NCI-H128 (cell line): Measurements from ENCODE around the gene MICU1.
"Not testable (repeated sequence)": the region's sequence is repeated elsewhere in the genome, so short reads cannot be mapped to it uniquely, and the experiment has no call there.

ENCODE experiments used
- DNase-seq: peaks from one replicate; lab custom pipeline; 2025; ENCODE audit not compliant: unreplicated experiment; lab: John Stamatoyannopoulos, UW

Gene MICU1

DNA sequence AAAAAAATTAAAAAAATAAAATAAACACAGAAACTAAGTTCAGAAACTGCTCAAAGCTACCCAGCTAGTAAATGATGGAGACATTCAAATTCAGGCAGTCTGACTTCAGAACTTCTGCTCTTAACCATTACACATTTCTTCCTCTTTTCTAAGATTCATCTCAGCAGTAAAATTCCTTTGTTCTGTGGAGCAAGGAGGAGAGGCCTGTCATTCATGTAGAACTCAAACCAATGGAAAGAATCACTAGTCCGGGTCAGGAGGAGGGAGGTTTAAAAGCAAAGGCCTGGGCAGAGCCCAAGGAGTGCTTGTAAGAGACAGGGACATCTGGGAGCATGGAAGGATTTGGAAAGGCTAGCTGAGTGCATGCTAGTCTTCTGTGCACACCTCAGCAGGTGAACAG is 233.3 kb downstream of the MICU1 start:
- DNase-seq, result no peak

GRCh38 chr10:72390764-72391163 is 235.1 kb downstream of the MICU1 start:
- DNase-seq, result no peak

DNA sequence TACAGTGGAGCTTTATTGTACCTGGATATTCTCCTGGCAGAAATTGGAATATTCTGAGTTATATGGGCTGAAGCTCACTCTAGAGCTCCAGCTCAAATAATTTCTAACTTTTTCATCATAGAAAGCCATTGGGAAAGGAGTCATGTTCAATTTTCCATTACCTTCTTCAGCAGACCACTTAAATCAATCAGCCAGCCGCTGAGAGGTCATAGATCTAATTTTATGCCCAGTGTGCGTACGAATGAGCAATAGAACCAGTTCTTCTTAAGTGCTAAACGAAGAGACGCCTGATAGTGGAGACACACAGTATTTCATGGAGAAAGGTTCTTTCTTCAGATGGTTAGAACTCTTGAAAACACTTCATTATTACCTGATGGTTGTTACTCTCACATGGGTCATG is 236.2 kb downstream of the MICU1 start:
- no peak for DNase-seq

GRCh38 chr10:72389014-72389413 is 236.9 kb downstream of the MICU1 start:
- DNase-seq, result no peak

DNA sequence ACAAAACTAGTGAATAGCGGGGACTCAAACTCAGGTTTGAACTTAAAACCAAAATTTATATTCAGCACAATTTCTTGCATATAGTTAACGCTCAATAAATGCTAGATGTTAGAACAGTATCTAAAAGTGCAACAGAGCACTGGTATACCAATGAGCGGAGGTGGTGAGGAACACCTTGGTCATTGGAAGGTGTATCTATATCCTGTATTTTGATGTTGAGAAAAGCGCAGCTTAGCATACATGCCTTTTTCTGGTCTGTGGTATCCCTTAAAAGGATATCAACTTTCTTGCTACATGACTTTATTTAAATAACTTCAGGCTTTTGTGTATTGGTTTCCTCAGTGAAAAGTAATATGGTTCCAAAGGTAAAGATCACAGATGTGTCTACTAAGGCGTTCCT is 237.8 kb downstream of the MICU1 start:
- DNase-seq, result no peak

GRCh38 chr10:72386916-72387586 is 238.8 kb downstream of the MICU1 start:
- no peak for DNase-seq

DNA sequence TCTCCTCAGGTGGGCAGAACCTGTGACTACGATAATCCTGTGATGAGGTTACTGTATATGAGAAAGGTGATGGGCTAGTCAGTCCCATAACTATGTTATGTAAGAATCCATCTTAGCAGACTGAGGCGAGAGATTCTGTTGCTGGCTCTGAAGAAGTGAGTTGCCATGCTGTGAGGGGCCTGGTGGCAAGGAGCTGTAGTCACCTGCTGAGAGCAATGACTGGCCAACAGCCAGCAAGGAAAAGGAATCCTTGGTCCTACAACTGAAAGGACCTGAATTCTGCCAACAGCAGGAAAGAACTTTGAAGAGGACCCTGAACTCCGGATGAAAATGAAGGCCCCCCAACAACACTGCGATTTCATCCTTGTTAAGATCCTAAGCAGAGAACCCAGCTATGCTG is 240.2 kb downstream of the MICU1 start:
- no peak for DNase-seq

DNA sequence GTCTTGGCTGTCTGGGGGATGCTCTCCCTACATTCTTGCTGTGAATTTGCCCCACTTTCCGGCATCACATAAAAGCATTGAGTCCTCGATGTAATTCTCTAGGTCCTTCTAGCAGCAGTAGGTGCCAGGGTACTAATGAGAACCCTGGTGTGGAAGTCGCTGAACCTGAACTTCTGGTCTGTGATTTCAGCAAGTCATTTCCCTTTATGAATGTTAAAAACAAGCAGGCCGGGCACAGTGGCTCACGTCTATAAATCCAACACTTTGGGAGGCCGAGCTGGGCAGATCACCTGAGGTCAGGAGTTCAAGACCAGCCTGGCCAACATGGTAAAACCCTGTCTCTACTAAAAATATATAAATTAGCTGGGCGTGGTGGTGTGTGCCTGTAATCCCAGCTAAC is 240.9 kb downstream of the MICU1 start:
- DNase-seq, result not testable (repeated sequence)

DNA sequence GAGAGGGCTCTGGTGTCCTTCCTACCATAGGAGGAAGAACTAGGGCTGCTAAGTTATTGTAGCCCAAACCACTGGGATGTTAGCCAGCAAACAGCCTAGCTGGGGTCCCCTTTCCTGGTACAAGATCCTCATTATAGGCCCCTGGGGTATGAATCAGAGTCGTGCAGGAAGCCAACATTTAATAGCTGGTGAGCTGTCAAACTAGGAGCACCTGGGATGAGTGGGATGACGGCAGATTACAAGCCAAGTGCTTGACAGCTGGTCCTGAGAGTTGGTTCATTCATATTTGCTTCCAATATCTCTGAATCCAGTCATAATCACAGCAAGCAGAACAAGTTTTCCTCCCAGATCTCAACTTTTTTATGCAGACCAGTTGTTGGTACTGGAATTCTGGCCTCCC is 246.1 kb downstream of the MICU1 start:
- no peak for DNase-seq

DNA sequence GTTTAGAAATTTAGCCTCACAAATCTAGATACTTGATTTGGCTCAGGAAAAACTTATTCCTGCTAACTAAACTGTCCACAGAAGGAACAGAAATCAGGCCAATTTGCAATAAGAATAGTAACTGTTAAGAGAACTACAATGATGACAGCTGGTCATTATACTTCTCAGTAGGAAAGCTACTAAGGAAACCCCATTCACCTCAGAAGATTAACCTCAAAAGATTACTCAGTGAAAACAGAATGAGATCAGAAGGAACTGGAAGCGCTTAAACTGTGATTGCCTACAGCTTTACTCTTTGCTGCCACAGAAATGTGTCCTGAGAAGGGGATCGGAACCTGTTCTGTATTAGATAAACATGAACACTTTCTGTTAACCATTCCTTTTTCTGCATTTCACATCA is 246.8 kb downstream of the MICU1 start:
- no peak for DNase-seq

DNA sequence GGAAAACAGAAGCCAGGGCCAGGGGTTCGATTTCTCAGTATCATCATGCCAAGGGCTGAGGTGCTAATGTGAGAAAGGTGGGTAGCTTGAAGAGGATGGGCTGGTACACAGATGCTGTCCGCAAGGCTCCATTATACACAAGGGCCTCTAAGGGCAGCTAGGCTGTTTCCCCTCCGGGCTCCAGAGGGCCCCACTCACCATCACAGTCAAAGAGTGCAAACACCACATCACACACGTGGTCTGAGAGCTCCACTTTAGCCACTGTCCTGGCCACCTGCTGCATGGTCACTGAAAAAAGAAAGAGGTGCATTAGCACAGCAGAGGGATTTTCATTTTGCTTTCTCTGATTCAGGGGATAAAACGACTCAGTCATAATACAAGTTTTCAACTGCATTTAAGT is 250.3 kb downstream of the MICU1 start:
- no peak for DNase-seq

DNA sequence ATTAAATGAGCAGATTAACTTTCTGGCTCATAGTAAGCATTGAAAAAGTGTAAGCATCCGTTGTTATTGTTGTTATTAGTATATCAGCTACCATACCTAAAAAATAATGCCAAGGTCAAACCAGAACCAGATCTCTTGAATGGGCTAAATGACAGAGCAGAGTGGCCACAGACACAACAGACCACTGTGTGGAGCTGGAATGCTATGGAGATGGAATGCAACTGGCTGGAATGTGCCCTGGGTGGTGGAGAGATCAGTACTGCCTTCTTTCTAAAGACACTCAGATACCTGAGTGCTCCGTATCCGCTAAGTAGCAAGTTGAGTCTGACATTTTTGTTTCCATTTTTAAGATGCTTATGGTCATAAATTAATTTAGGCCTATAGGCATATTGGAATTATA is 250.7 kb downstream of the MICU1 start:
- no peak for DNase-seq

GRCh38 chr10:72370201-72370722 is 255.6 kb downstream of the MICU1 start:
- no peak for DNase-seq

- no peak for DNase-seq
Measured at GRCh38 chr10:72367301-72367960, 258.4 kb downstream of the MICU1 start.

DNA sequence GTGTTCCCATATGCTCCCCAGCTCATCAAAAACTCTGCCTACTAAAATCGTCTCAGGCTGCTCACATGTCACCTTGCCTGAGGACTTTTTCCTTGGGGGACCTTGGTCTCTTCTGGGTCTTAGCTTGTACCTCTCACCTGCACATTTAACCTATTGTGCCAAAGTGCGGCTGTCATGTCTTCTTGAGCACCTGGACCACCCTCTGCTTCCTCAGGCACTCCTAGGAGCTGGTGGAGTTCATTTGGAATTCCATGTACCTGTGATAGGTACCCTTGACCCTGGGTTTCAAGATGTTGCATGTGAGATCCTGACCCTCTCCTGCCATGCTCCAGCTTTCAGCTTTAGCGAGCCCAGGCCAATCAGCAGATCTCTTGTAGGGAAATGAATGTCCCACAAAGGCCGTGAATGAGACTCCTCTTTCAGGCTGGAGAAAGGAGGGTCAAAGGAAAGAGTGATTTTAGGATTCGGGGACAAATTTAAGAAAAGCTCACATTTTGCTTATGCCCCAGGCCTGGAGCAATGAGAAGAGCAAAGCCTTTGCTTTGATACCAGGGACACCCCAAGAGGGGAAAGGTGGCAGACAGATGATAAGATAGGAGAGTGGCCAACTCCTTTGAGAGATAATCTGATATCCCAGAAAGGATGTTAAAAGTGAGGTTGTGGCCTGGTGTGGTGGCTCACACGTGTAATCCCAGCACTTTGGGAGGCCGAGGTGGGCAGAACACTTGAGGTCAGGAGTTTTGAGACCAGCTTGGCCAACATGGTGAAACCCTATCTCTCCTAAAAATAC is 260.6 kb downstream of the MICU1 start:
- DNase-seq, result no peak

- peak; percentile 75 for DNase-seq
Measured at GRCh38 chr10:72364239-72364777, 261.6 kb downstream of the MICU1 start.

DNA sequence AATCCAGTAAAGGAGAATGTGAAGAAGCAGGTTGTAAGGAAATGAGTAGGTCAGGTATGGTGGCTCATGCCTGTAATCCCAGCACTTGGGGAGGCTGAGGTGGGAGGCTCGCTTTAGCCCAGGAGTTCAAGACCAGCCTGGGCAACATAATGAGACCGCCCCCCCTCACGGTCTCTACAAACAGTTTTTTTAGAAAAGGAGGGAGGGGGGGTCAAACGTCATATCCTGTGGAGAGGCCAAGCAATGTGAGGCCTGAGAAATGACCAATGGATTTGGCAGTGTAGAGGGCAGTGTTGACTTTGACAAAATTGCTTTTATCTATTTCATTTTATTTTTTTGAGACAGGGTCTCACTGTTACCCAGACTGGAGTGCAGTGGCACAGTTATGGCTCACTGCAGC is 268.9 kb downstream of the MICU1 start:
- no peak for DNase-seq

DNA sequence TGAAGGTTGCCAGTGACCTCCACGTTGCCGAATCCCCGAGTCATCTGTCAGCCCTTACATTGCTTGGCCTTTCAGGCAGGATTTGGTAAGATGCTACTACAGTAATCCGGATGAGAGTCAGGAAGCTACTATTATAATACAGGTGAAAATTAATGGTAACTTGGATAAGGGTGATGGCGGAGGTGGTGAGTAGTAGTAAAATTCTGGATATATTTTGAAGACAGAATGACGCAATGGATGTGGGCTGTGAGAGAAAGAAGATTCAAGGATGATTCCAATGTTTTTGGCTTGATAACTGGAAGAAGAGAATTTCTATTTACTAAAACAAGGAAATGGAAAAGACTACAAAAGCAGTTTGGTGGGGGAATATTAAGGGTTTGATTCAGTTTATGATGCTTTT is 269.8 kb downstream of the MICU1 start:
- no peak for DNase-seq

- no peak for DNase-seq
Measured at GRCh38 chr10:72355214-72355555, 270.7 kb downstream of the MICU1 start.

DNA sequence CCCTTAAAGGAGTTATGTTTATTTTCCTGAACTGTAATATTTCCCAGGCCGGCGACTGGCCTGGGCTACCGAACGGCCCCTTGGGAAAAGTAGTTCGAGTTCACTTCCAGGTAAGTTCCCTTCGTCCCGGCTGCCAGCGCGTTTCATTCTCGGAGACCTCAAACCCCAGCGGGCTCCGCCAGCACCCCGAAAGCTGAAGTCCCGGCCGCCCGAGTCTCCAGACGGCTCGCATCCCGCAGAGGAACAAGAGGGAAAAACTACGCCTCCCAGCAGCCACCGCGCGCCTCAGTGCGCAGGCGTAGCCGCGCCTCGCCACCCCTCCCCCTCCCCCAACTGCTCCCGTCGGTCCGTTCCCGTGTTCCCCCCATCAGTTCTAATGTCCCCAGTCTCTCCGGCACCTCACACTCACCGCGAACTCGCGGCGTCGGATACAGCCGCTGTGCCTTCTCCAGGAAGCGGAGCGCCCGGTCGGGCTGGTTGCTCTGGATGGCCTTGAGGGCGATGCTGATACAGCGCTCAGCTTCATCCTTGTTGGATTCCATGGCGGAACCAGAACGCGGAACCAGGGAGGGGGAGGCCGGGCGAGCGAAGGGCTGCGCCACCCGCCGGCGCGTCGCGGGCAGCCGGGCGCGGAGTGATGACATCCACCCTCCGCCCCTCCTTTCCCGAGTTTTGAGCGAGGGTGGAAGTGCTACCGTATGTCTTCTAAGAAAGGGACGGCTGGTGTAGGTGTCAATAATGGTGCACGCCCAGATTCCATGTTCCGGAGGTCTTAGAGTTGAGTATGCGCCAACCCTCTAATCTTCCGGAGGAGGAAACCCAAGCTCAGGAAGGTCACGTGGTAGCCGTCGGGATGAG is 271.3 kb downstream of the MICU1 start, which contains the start of gene DNAJB12:
Gene DNAJB12, minus strand, starts transcription at position 564 of the 858 bp plus-strand sequence. Its CDS starts 22 bp downstream, at position 542.
- peak; percentile 76 for DNase-seq

DNA sequence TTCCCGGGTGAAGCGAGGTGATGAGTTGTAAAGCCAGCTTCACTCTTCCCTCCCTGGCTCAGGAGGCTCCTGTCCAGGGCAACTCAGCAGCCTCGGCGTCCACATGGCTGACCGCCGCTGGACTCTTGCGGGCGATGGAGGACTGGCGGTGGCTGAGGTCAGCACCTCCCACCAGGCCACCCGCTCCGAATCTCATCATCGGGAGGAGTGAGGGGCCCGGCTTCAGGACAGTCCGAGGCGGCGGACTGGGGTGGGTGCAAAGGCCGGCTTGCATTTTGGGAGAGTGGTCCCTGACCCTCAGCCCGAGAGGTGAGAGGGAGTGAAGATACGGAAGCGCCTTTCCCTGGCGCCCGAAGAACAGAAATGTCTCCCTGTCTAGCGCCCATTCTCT is 271.9 kb downstream of the MICU1 start:
- no peak for DNase-seq
